ENCODE measurements around the gene ST8SIA4. TPM values are rescaled to one million over a fixed set of nuclear protein-coding genes. Genes with fewer than 3 reads are reported as not detected.
A peak's percentile ranks its signal among the peaks of the same experiment; 100 is the strongest.

The ST8SIA4 gene
- total RNA-seq, 1 experiment from 2014 or later: not detected

- Histone ChIP-seq H2AK5ac (ENCODE audit: insufficient read length, low read length) (no peak overlapping the region), H3T11ph (ENCODE audit: low read length) (no peak overlapping the region), H4K91ac (ENCODE audit: insufficient read length, low read depth, low read length) (no peak overlapping the region), H3K79me1 (ENCODE audit: insufficient read depth, low read depth, low read length, poor library complexity, severe bottlenecking) (no peaks in the 10 kb centered on the region), H3K9ac (ENCODE audit: extremely low read depth, insufficient read length, low read length) (no peak overlapping the region), H3K4ac (ENCODE audit: low read depth, low read length) (no peak overlapping the region), H3K9me3 (ENCODE audit: control insufficient read depth, low read depth, low read length) (no peaks in the 10 kb centered on the region), H3K14ac (ENCODE audit: insufficient read depth, low read length) (no peak overlapping the region), H3K27me3 (ENCODE audit: insufficient read depth, low read length) (peaks cover 5% of the 10 kb centered on the region; the same call in 1 of the 2 replicates), H2BK20ac (ENCODE audit: low read depth, low read length, poor library complexity, severe bottlenecking) (no peak overlapping the region), H4K20me1 (ENCODE audit: control insufficient read depth, insufficient read depth, insufficient read length) (no peaks in the 10 kb centered on the region), H2BK15ac (ENCODE audit: low read depth, low read length) (no peak overlapping the region), H3K27ac (ENCODE audit: insufficient read length, low read depth, low read length) (no peak overlapping the region), H3K79me2 (ENCODE audit: insufficient read depth, low read length) (no peaks in the 10 kb centered on the region), H2BK120ac (ENCODE audit: low read depth, low read length, poor library complexity, severe bottlenecking) (no peak overlapping the region), H3K18ac (ENCODE audit: insufficient read length, low read depth, low read length) (no peak overlapping the region), H2BK5ac (ENCODE audit: insufficient read length, low read length) (no peak overlapping the region), H3K56ac (ENCODE audit: insufficient read length, low read depth, low read length) (no peak overlapping the region), H4K5ac (ENCODE audit: insufficient read length, low read depth, low read length) (no peak overlapping the region), H4K8ac (replicated peaks; ENCODE audit: insufficient read length, low read depth, low read length) (no peak overlapping the region), H3K23ac (ENCODE audit: insufficient read length, low read depth, low read length) (no peak overlapping the region), H2AFZ (ENCODE audit: low read length) (no peak overlapping the region), H3K4me1 (ENCODE audit: insufficient read depth, low read length) (no peaks in the 10 kb centered on the region; the same call in 1 of the 2 replicates), H3K4me2 (ENCODE audit: insufficient read depth, insufficient read length, low read length) (no peak overlapping the region), H2BK12ac (ENCODE audit: insufficient read length, low read depth, low read length) (no peak overlapping the region), H3K23me2 (ENCODE audit: insufficient read length, low read depth, low read length, poor library complexity, severe bottlenecking) (no peaks in the 10 kb centered on the region)
- Mint-ChIP-seq H3K27ac (no peak overlapping the region), H3K4me3 (0 out of 5 replicates have a peak overlapping the region, but pooled peaks of 1 of the 2 experiments have one; percentile 9), H3K4me1 (peaks cover 21 to 26% of the 10 kb centered on the region in 2 experiments), H3K9me3 (no peaks in the 10 kb centered on the region), H3K36me3 (ENCODE audit: insufficient read depth in 1 of 3, low read depth in 3 of 3) (no peaks in the 10 kb centered on the region), H3K27me3 (ENCODE audit: low read depth) (peaks cover 33% of the 10 kb centered on the region)
- WGBS (ENCODE audit: extremely low coverage, insufficient read length, low lambda C conversion rate): no CpG with 5 or more reads among the region's 8 CpGs
- TF ChIP-seq, protein P1, sequence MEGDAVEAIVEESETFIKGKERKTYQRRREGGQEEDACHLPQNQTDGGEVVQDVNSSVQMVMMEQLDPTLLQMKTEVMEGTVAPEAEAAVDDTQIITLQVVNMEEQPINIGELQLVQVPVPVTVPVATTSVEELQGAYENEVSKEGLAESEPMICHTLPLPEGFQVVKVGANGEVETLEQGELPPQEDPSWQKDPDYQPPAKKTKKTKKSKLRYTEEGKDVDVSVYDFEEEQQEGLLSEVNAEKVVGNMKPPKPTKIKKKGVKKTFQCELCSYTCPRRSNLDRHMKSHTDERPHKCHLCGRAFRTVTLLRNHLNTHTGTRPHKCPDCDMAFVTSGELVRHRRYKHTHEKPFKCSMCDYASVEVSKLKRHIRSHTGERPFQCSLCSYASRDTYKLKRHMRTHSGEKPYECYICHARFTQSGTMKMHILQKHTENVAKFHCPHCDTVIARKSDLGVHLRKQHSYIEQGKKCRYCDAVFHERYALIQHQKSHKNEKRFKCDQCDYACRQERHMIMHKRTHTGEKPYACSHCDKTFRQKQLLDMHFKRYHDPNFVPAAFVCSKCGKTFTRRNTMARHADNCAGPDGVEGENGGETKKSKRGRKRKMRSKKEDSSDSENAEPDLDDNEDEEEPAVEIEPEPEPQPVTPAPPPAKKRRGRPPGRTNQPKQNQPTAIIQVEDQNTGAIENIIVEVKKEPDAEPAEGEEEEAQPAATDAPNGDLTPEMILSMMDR (conservative IDR thresholded peaks at IDR 0.05): no peak
- no peak for DNase-seq
Measured at GRCh38 chr5:100757618-100758017, 145.5 kb downstream of the ST8SIA4 start.

Small RNA genes within 50 kb of the gene (microRNA-seq; reads per million reads assigned to microRNA genes)
- not detected for gene MIR548P (ENCODE audit: borderline microRNAs expressed)
